ENCODE data around the gene SMARCC1.

SMARCC1 gene

GRCh38 chr3:47688488-47688887 is 93.2 kb downstream of the SMARCC1 start:
- no peak for DNase-seq

GRCh38 chr3:47685037-47685436 is 96.7 kb downstream of the SMARCC1 start:
- no peak for DNase-seq

- DNase-seq: no peak
Measured at GRCh38 chr3:47681016-47681415, 100.7 kb downstream of the SMARCC1 start.

GRCh38 chr3:47678446-47679338 is 103.0 kb downstream of the SMARCC1 start:
- no peak for DNase-seq

GRCh38 chr3:47669026-47669749 is 112.5 kb downstream of the SMARCC1 start:
- no peak for DNase-seq

GRCh38 chr3:47666118-47666517 is 115.6 kb downstream of the SMARCC1 start:
- no peak for DNase-seq

GRCh38 chr3:47664519-47664918 is 117.2 kb downstream of the SMARCC1 start:
- DNase-seq: no peak

GRCh38 chr3:47663630-47664240 is 118.0 kb downstream of the SMARCC1 start:
- DNase-seq: no peak

GRCh38 chr3:47661121-47661752 is 120.5 kb downstream of the SMARCC1 start:
- no peak for DNase-seq

GRCh38 chr3:47658444-47658843 is 123.2 kb downstream of the SMARCC1 start:
- no peak for DNase-seq

- no peak for DNase-seq
Measured at GRCh38 chr3:47652142-47652541, 129.6 kb downstream of the SMARCC1 start.

GRCh38 chr3:47650294-47650693 is 131.4 kb downstream of the SMARCC1 start:
- no peak for DNase-seq

- DNase-seq: no peak
Measured at GRCh38 chr3:47647550-47647949, 134.1 kb downstream of the SMARCC1 start.

- no peak for DNase-seq
Measured at GRCh38 chr3:47646362-47646761, 135.3 kb downstream of the SMARCC1 start.

- DNase-seq: no peak
Measured at GRCh38 chr3:47645551-47645950, 136.1 kb downstream of the SMARCC1 start.

- no peak for DNase-seq
Measured at GRCh38 chr3:47643092-47643491, 138.6 kb downstream of the SMARCC1 start.

GRCh38 chr3:47641739-47642138 is 140.0 kb downstream of the SMARCC1 start:
- no peak for DNase-seq

GRCh38 chr3:47636921-47637320 is 144.8 kb downstream of the SMARCC1 start:
- DNase-seq: no peak

GRCh38 chr3:47636225-47636624 is 145.5 kb downstream of the SMARCC1 start:
- no peak for DNase-seq

GRCh38 chr3:47635536-47635935 is 146.2 kb downstream of the SMARCC1 start:
- no peak for DNase-seq

- no peak for DNase-seq
Measured at GRCh38 chr3:47634996-47635395, 146.7 kb downstream of the SMARCC1 start.

GRCh38 chr3:47630810-47631209 is 150.9 kb downstream of the SMARCC1 start:
- DNase-seq: no peak

- DNase-seq: no peak
Measured at GRCh38 chr3:47629770-47630169, 151.9 kb downstream of the SMARCC1 start.

All from SHP77 treated with DMSO at 0.1 percent for 48 hours (cell line).